HL-60 (cell line): ENCODE measurements around the gene CDC26.

Experiments used
- DNase-seq, 2 experiments: peaks; one replicate each; pipeline ENCODE4 v3.0.0-alpha.2; 2010 to 2020; ENCODE audit warnings: low read depth in 1 of 2, low spot score in 1 of 2
- H3K27ac ChIP-seq: fragments of 250-450 bp; sonication (Bioruptor Pico); replicated peaks from 2 replicates; pipeline ENCODE4 v1.5.1; 2020; ENCODE audit warnings: mild to moderate bottlenecking, moderate library complexity
- H3K27me3 ChIP-seq: fragments of 250-450 bp; sonication (Bioruptor Pico); 2 replicates; pipeline ENCODE4 v1.5.1; 2021; ENCODE audit warnings: mild to moderate bottlenecking, moderate library complexity; ENCODE audit not compliant: insufficient read depth, poor library complexity, severe bottlenecking
- H3K4me3 ChIP-seq: replicated peaks from 2 replicates; pipeline ENCODE4 v1.5.1; 2011; ENCODE audit warnings: mild to moderate bottlenecking, control low read depth, low read length; ENCODE audit not compliant: insufficient read depth
- CTCF ChIP-seq: IDR thresholded peaks from one replicate; pipeline ENCODE4 v1.5.1; 2011; ENCODE audit warnings: low read length, control low read depth, inconsistent platforms; ENCODE audit not compliant: insufficient read depth
- GABPA ChIP-seq: IDR thresholded peaks from 2 replicates; pipeline ENCODE4 v1.6.1; 2012; ENCODE audit warnings: low read depth
- POLR2AphosphoS5 ChIP-seq: IDR thresholded peaks from 2 replicates; pipeline ENCODE4 v1.6.1; 2012; ENCODE audit warnings: low read depth
- REST ChIP-seq: IDR thresholded peaks from 2 replicates; pipeline ENCODE4 v1.6.1; 2012; ENCODE audit warnings: low read depth; ENCODE audit not compliant: insufficient replicate concordance
- SPI1 ChIP-seq: IDR thresholded peaks from 2 replicates; pipeline ENCODE4 v1.6.1; 2012; ENCODE audit warnings: low read depth, mild to moderate bottlenecking, borderline replicate concordance

Gene CDC26

GRCh38 chr9:113319054-113319453 lies 43.7 kb upstream of the CDC26 start:
- Histone ChIP-seq H3K27me3 (no peaks in the 10 kb centered on the region), H3K4me3 (no peak overlapping the region), H3K27ac (no peak overlapping the region)
- no peak for DNase-seq
- no peak for TF ChIP-seq SPI1
- TF ChIP-seq GABPA, result no peak
- no peak for TF ChIP-seq CTCF
- no peak for TF ChIP-seq POLR2AphosphoS5
- no peak for TF ChIP-seq REST

- DNase-seq, result no peak
- Histone ChIP-seq H3K27ac (no peak overlapping the region), H3K27me3 (no peaks in the 10 kb centered on the region), H3K4me3 (no peak overlapping the region)
- no peak for TF ChIP-seq REST
- TF ChIP-seq POLR2AphosphoS5, result no peak
- no peak for TF ChIP-seq GABPA
- no peak for TF ChIP-seq SPI1
- no peak for TF ChIP-seq CTCF
These were observed 42.4 kb upstream of the CDC26 start for GRCh38 chr9:113317777-113318176.

- H3K27ac ChIP-seq, result no peak overlapping the region
- no peak overlapping the region for H3K4me3 ChIP-seq
- TF ChIP-seq SPI1 (no peak), REST (no peak), CTCF (no peak), GABPA (no peak), POLR2AphosphoS5 (no peak)
- no peaks in the 10 kb centered on the region for H3K27me3 ChIP-seq
- no peak for DNase-seq
These were observed 40.7 kb upstream of the CDC26 start for GRCh38 chr9:113316030-113316429.
